ENCODE measurements around the gene RASSF4.

The RASSF4 gene

DNA sequence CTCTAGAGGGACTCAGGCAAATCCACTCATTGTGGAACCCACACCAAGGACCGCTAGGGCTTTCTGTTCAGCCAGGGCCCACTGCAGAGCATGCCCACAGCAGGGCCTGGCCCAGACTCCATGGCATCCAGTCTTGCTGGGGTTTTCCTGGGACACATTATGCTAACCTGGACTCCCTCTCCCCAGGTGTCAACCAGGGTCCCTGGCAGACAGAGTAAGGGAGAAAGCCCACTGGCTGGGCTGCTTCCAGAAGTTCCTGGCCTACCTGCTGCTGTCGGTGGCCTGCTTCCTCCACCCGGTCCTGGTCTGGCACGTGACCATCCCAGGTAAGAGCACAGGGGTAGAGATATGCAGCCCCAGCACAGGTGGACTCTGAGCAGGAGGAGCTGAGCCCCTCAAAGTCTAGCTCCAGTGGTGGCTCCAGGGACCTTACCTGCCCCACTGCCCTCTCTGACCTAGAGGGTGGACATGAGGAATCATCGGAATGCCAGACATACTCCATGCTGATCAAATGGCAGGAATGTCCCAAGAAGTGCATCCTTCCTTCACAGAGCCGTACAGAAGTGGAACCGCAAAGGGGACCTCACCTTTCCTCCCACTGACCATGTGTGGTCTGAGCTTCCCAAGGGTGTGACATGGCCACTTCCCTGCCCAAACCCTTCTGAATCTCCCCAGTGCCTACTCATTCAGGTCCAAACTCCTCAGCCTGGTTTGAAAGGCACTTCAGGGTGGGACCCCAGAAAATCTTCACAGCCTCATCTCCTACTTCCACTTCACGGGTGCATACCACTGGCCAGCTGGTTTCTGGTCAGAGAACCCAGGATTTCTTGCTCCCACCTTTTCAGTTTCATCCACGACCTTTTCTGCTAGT, 25.9 kb upstream of the RASSF4 start:
- Mint-ChIP-seq H3K27me3 (peaks cover 5% of the 10 kb centered on the region), H3K36me3 (ENCODE audit: low read depth) (no peaks in the 10 kb centered on the region), H3K27ac (no peak overlapping the region), H3K9me3 (peaks cover 2% of the 10 kb centered on the region), H3K4me3 (no peak overlapping the region), H3K4me1 (ENCODE audit: low read depth) (peaks cover 2% of the 10 kb centered on the region)
- DNase-seq: no peak

DNA sequence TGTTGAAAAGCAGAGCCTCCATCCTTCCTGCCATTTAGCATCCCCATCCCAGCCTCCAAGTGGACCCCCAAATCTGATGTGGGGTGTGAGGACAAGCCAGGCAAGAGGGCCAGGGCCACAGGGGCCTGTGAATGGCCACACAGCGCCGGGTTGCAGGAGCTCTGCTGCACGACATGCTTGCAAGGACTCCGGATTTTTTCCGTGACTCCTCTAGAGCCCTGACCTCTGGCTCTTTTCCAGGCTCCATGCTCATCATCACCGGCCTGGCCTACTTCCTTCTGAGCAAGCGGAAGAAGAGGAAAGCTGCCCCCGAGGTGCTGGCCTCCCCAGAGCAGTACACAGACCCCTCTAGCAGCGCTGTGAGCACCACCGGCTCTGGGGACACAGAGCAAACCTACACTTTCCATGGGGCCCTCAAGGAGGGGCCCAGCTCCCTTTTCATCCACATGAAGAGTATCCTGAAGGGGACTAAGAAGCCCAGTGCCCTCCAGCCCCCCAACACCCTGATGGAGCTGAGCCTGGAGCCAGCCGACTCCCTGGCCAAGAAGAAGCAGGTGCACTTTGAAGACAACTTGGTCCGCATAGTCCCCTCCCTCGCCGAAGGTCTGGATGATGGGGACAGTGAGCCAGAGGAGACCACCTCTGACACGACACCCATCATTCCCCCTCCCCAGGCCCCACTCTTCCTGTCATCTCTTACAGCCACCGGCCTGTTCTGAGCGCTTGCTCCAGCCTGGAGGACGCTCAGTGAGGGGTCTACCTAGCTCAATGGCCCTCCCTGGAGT, 25.0 kb upstream of the RASSF4 start:
- Mint-ChIP-seq H3K4me1 (ENCODE audit: low read depth) (peaks cover 2% of the 10 kb centered on the region), H3K27ac (no peak overlapping the region), H3K27me3 (peaks cover 9% of the 10 kb centered on the region), H3K9me3 (peaks cover 7% of the 10 kb centered on the region), H3K4me3 (no peak overlapping the region), H3K36me3 (ENCODE audit: low read depth) (no peaks in the 10 kb centered on the region)
- DNase-seq: no peak

- no peak for DNase-seq
- Mint-ChIP-seq H3K9me3 (peaks cover 9% of the 10 kb centered on the region), H3K4me1 (ENCODE audit: low read depth) (peaks cover 2% of the 10 kb centered on the region), H3K27me3 (peaks cover 14% of the 10 kb centered on the region), H3K27ac (no peak overlapping the region), H3K36me3 (ENCODE audit: low read depth) (no peaks in the 10 kb centered on the region), H3K4me3 (no peak overlapping the region)
Observed at GRCh38 chr10:44935201-44935965, 24.2 kb upstream of the RASSF4 start.

DNA sequence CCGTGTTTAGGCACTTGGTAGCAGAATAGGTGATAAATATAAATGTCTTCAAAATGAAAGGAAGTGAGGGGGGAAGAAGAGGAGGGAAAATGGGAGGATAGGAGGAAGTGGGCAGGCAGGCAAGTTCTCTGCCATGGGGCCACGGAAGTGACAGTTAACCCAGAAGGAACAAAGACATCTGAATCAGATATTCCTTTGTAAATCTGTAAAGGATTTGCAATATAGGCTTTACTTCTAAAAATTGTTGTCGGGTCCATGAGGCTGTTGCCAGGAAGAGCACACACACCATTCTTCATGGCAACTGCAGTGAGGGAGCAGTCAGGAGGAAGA, 23.7 kb upstream of the RASSF4 start:
- Mint-ChIP-seq H3K27me3 (peaks cover 18% of the 10 kb centered on the region), H3K9me3 (peaks cover 9% of the 10 kb centered on the region), H3K27ac (no peak overlapping the region), H3K4me3 (no peak overlapping the region), H3K36me3 (ENCODE audit: low read depth) (no peaks in the 10 kb centered on the region), H3K4me1 (ENCODE audit: low read depth) (peaks cover 2% of the 10 kb centered on the region)
- DNase-seq: no peak

- no peak for DNase-seq
- Mint-ChIP-seq H3K9me3 (peaks cover 12% of the 10 kb centered on the region), H3K27me3 (peaks cover 23% of the 10 kb centered on the region), H3K36me3 (ENCODE audit: low read depth) (no peaks in the 10 kb centered on the region), H3K4me1 (ENCODE audit: low read depth) (peaks cover 2% of the 10 kb centered on the region), H3K27ac (no peak overlapping the region), H3K4me3 (no peak overlapping the region)
Observed at GRCh38 chr10:44936314-44936975, 23.2 kb upstream of the RASSF4 start.

GRCh38 chr10:44937196-44938005, 22.2 kb upstream of the RASSF4 start:
- Mint-ChIP-seq H3K4me3 (no peak overlapping the region), H3K27ac (no peak overlapping the region), H3K9me3 (peaks cover 13% of the 10 kb centered on the region), H3K36me3 (ENCODE audit: low read depth) (no peaks in the 10 kb centered on the region), H3K27me3 (peaks cover 25% of the 10 kb centered on the region), H3K4me1 (ENCODE audit: low read depth) (peaks cover 2% of the 10 kb centered on the region)
- no peak for DNase-seq

GRCh38 chr10:44938956-44939355, 20.6 kb upstream of the RASSF4 start:
- H3K4me1 Mint-ChIP-seq (ENCODE audit: low read depth): peaks cover 2% of the 10 kb centered on the region
- no peak overlapping the region for H3K4me3 Mint-ChIP-seq
- H3K27me3 Mint-ChIP-seq: peaks cover 31% of the 10 kb centered on the region
- no peaks in the 10 kb centered on the region for H3K36me3 Mint-ChIP-seq (ENCODE audit: low read depth)
- no peak overlapping the region for H3K27ac Mint-ChIP-seq
- DNase-seq: no peak
- H3K9me3 Mint-ChIP-seq: peaks cover 13% of the 10 kb centered on the region

DNA sequence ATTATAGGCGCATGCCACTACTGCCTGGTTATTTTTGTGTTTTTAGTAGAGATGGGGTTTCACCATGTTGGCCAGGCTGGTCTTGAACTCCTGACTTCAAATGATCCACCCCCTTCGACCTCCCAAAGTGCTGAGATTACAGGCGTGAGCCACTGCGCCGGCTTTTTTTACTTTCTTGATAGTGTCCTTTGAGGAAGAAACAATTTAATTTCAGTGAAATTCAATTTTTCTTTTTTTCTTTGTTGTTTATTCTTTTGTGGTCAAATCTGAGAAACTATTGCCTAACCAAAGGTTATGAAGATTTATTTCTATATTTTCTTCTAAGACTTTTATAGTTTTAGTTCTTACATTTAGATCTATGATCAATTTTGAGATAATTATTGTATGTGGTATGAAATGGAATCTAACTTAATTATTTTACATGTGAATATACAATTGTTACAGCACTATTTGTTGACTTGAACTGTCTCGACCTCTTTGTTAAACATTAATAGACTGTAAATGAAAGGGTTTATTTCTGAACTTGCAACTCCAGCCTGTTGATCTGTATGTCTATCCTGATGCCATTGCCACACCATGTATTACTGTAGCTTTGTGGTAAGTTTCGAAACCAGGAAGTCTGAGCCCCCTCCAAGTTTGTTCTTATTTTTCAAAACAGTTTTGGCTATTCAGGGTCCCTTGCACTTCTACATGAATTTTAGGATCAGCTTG, 19.8 kb upstream of the RASSF4 start:
- peaks cover 35% of the 10 kb centered on the region for H3K27me3 Mint-ChIP-seq
- peaks cover 2% of the 10 kb centered on the region for H3K4me1 Mint-ChIP-seq (ENCODE audit: low read depth)
- no peak for DNase-seq
- peaks cover 21% of the 10 kb centered on the region for H3K9me3 Mint-ChIP-seq
- no peak overlapping the region for H3K4me3 Mint-ChIP-seq
- H3K27ac Mint-ChIP-seq: no peak overlapping the region
- no peaks in the 10 kb centered on the region for H3K36me3 Mint-ChIP-seq (ENCODE audit: low read depth)

GRCh38 chr10:44944354-44944753, 15.2 kb upstream of the RASSF4 start:
- Mint-ChIP-seq H3K27me3 (peaks cover 28% of the 10 kb centered on the region), H3K4me3 (no peak overlapping the region), H3K4me1 (ENCODE audit: low read depth) (peaks cover 1% of the 10 kb centered on the region), H3K9me3 (peaks cover 20% of the 10 kb centered on the region), H3K36me3 (ENCODE audit: low read depth) (no peaks in the 10 kb centered on the region), H3K27ac (no peak overlapping the region)
- DNase-seq: no peak

DNA sequence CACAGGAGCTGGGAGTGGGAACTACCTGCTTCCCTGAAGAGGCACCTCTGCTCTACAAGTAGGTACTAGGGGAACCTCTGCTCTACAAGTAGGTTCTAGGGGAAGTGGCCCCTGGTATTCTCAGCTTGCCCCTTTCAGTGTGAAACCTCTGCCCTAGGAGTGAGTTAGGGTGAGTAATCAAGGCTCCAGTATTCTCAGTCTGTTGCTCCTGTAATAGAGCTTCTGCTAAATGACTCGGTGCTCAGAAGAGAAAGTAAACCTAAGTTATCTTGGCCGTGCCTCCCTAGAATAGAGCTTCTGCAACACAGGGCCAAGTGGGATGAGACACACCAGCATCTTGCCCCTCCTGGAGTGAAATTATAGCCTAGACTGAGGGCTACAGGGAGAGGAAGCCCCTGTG, 13.4 kb upstream of the RASSF4 start:
- Mint-ChIP-seq H3K27ac (no peak overlapping the region), H3K27me3 (peaks cover 17% of the 10 kb centered on the region), H3K4me3 (no peak overlapping the region), H3K4me1 (ENCODE audit: low read depth) (peaks cover 1% of the 10 kb centered on the region), H3K36me3 (ENCODE audit: low read depth) (peaks cover under 1% of the 10 kb centered on the region), H3K9me3 (peaks cover 17% of the 10 kb centered on the region)
- DNase-seq: no peak

DNA sequence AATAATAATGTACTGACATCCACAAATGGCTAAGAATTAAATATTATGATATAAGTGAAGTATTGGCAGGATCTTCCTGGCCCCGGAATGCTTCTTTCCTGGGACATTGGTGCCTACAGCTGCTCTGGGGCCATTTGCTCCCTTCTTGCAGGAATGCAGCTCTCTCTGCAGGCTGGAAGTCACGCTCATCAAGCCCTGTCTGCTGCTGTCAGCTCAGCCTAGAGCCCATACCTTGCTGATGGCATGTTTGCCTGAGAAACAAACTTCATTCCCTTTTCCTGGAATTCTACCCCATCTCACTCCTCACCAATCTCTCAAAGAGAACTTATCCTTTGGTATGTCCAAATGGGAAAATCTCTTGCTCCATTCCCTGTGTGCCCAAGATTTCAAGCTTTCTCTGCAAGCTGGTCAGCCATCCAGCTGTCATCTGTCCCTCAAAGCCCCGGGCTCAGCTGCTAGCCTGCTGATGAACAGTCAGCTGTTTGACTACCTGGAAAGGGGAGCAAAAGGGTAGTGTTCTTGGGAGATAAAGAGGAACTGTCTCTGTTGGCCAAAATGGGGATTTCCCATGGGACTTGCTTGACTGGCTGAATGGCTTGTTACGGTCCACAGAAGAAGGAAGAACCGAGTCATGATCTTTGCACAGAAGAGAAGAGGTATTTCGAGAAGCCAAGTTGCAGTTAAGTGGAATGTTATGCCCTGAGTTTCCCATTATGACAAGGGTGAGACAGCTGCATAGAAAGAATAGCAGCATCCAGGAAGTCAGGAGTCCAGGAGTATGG, 12.0 kb upstream of the RASSF4 start:
- Mint-ChIP-seq H3K9me3 (peaks cover 14% of the 10 kb centered on the region), H3K36me3 (ENCODE audit: low read depth) (peaks cover 1% of the 10 kb centered on the region), H3K27ac (no peak overlapping the region), H3K4me1 (ENCODE audit: low read depth) (peaks cover 1% of the 10 kb centered on the region), H3K4me3 (no peak overlapping the region), H3K27me3 (peaks cover 12% of the 10 kb centered on the region)
- DNase-seq: no peak

- no peak for DNase-seq
- H3K27ac Mint-ChIP-seq: no peak overlapping the region
- H3K9me3 Mint-ChIP-seq: peaks cover 14% of the 10 kb centered on the region
- H3K4me1 Mint-ChIP-seq (ENCODE audit: low read depth): peaks cover 1% of the 10 kb centered on the region
- H3K4me3 Mint-ChIP-seq: no peak overlapping the region
- peaks cover 1% of the 10 kb centered on the region for H3K36me3 Mint-ChIP-seq (ENCODE audit: low read depth)
- H3K27me3 Mint-ChIP-seq: peaks cover 6% of the 10 kb centered on the region
Observed at GRCh38 chr10:44948642-44949041, 11.0 kb upstream of the RASSF4 start.

Measured in activated T-cell treated with anti-CD3 and anti-CD28 coated beads, Interleukin-2, amount 50 U/mL, for 24 hours (primary cell).